Tibial nerve (tissue), 4 donors: Measurements from ENCODE around the gene KCNA10.

Source experiments
- CTCF ChIP-seq, 5 experiments: fragments of 200-600 bp in 3 of 5; fragments of 450-650 bp in 2 of 5; sonication (generic) in 3 of 5; IDR thresholded peaks; one replicate each; pipeline ENCODE4 v1.5.1; 2016 to 2019; ENCODE audit warnings: antibody characterized with exemption in 5 of 5, mild to moderate bottlenecking in 3 of 5, moderate library complexity in 2 of 5
- EP300 ChIP-seq, 2 donors: sonication (generic); formaldehyde crosslinking; IDR thresholded peaks; one replicate each; pipeline ENCODE4 v1.6.1; 2017; ENCODE audit warnings: antibody characterized with exemption in 2 of 2, mild to moderate bottlenecking in 1 of 2
- POLR2A ChIP-seq, 2 donors: fragments of 450-650 bp; IDR thresholded peaks; one replicate each; pipeline ENCODE4 v1.6.1; 2017; ENCODE audit warnings: antibody characterized with exemption in 2 of 2, mild to moderate bottlenecking in 2 of 2, moderate library complexity in 2 of 2

- TF ChIP-seq CTCF (IDR thresholded peaks at IDR 0.05) (no peak), POLR2A (IDR thresholded peaks at IDR 0.05) (no peak), EP300 (IDR thresholded peaks at IDR 0.05) (no peak)
These were observed 9.3 kb downstream of the KCNA10 start for GRCh38 chr1:110509655-110510054.
